ENCODE measurements around the gene PTPRA. TPM values are rescaled to one million over a fixed set of nuclear protein-coding genes. Genes with fewer than 3 reads are reported as not detected.

Gene PTPRA
- total and polyA plus RNA-seq, 2 of the 13 experiments (the other 11 are each of a cell fraction or from before 2014, with no cell fraction given) = 47.2 to 127 TPM

DNA sequence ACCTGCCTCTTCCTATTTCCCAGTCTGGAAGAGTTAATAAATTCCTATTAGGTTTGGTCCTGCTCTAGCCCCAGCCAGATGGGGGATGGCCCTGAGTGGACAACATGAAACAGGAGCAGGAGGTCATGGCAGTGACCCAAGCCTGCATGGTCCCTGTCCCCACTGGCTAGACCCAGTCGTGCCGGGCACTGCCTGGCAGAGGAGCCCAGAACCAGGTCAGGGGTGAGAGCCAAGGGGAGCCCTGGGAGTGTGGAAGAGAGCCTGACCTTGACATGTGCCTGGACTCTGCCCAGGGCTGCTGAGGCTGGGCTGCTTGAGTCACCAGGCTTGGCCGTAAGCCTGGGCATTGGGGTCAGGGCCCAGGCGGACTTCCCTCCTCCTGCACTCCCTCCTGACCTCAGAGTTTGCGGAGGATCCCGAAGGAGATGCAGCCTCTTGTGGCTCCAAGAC is 207.7 kb downstream of the PTPRA start (continued):
- TF ChIP-seq ZNF326 (CRISPR knock-in tag; IDR thresholded peaks at IDR 0.05; ENCODE audit: borderline replicate concordance) (no peak), ZNF343 (CRISPR knock-in tag; IDR thresholded peaks at IDR 0.05) (no peak), ZFP1 (CRISPR knock-in tag; IDR thresholded peaks at IDR 0.05) (no peak), TARDBP (CRISPR knock-in tag; IDR thresholded peaks at IDR 0.05) (0 out of 2 replicates have a peak, but pooled peaks have one; percentile 39), ZNF672 (CRISPR knock-in tag; IDR thresholded peaks at IDR 0.05) (no peak), ZNF605 (CRISPR knock-in tag; IDR thresholded peaks at IDR 0.05) (no peak), ZNF773 (CRISPR knock-in tag; IDR thresholded peaks at IDR 0.05; ENCODE audit: borderline replicate concordance) (no peak), JUN (CRISPR knock-in tag; IDR thresholded peaks at IDR 0.05) (no peak), REXO4 (CRISPR knock-in tag; IDR thresholded peaks at IDR 0.05; ENCODE audit: borderline replicate concordance) (no peak), ZNF383 (CRISPR knock-in tag; IDR thresholded peaks at IDR 0.05; ENCODE audit: borderline replicate concordance) (no peak), ZNF737 (CRISPR knock-in tag; IDR thresholded peaks at IDR 0.05; ENCODE audit: borderline replicate concordance) (no peak), FOXK2 (IDR thresholded peaks at IDR 0.05) (no peak), HNRNPH1 (optimal IDR thresholded peaks at IDR 0.05; ENCODE audit: low read depth, low read length) (no peak), ZC3H4 (CRISPR knock-in tag; IDR thresholded peaks at IDR 0.05; ENCODE audit: borderline replicate concordance) (no peak), HDAC2 (CRISPR knock-in tag; IDR thresholded peaks at IDR 0.05) (no peak), MTA1 (CRISPR knock-in tag; IDR thresholded peaks at IDR 0.05; ENCODE audit: borderline replicate concordance) (peak; percentile 65; the same call in 1 of the 2 replicates), STAT5B (CRISPR knock-in tag; IDR thresholded peaks at IDR 0.05) (no peak), YEATS2 (CRISPR knock-in tag; IDR thresholded peaks at IDR 0.05; ENCODE audit: borderline replicate concordance) (no peak), BRCA1 (CRISPR knock-in tag; IDR thresholded peaks at IDR 0.05) (no peak), ZNF776 (CRISPR knock-in tag; IDR thresholded peaks at IDR 0.05) (0 out of 2 replicates have a peak, but pooled peaks have one; percentile 44), MED13 (CRISPR knock-in tag; IDR thresholded peaks at IDR 0.05) (no peak)
- TF ChIP-seq, protein P1, sequence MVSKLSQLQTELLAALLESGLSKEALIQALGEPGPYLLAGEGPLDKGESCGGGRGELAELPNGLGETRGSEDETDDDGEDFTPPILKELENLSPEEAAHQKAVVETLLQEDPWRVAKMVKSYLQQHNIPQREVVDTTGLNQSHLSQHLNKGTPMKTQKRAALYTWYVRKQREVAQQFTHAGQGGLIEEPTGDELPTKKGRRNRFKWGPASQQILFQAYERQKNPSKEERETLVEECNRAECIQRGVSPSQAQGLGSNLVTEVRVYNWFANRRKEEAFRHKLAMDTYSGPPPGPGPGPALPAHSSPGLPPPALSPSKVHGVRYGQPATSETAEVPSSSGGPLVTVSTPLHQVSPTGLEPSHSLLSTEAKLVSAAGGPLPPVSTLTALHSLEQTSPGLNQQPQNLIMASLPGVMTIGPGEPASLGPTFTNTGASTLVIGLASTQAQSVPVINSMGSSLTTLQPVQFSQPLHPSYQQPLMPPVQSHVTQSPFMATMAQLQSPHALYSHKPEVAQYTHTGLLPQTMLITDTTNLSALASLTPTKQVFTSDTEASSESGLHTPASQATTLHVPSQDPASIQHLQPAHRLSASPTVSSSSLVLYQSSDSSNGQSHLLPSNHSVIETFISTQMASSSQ (IDR thresholded peaks at IDR 0.05; ENCODE audit: low read depth) = no peak
- TF ChIP-seq, protein P1 (CRISPR knock-in tag; IDR thresholded peaks at IDR 0.05; ENCODE audit: borderline replicate concordance) = no peak
- TF ChIP-seq, protein P2, sequence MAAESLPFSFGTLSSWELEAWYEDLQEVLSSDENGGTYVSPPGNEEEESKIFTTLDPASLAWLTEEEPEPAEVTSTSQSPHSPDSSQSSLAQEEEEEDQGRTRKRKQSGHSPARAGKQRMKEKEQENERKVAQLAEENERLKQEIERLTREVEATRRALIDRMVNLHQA (CRISPR knock-in tag; IDR thresholded peaks at IDR 0.05) = no peak
- TF ChIP-seq, protein P3, sequence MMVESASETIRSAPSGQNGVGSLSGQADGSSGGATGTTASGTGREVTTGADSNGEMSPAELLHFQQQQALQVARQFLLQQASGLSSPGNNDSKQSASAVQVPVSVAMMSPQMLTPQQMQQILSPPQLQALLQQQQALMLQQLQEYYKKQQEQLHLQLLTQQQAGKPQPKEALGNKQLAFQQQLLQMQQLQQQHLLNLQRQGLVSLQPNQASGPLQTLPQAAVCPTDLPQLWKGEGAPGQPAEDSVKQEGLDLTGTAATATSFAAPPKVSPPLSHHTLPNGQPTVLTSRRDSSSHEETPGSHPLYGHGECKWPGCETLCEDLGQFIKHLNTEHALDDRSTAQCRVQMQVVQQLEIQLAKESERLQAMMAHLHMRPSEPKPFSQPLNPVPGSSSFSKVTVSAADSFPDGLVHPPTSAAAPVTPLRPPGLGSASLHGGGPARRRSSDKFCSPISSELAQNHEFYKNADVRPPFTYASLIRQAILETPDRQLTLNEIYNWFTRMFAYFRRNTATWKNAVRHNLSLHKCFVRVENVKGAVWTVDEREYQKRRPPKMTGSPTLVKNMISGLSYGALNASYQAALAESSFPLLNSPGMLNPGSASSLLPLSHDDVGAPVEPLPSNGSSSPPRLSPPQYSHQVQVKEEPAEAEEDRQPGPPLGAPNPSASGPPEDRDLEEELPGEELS (CRISPR knock-in tag; IDR thresholded peaks at IDR 0.05) = no peak; the same call in 1 of the 2 replicates
- TF ChIP-seq, protein P4, sequence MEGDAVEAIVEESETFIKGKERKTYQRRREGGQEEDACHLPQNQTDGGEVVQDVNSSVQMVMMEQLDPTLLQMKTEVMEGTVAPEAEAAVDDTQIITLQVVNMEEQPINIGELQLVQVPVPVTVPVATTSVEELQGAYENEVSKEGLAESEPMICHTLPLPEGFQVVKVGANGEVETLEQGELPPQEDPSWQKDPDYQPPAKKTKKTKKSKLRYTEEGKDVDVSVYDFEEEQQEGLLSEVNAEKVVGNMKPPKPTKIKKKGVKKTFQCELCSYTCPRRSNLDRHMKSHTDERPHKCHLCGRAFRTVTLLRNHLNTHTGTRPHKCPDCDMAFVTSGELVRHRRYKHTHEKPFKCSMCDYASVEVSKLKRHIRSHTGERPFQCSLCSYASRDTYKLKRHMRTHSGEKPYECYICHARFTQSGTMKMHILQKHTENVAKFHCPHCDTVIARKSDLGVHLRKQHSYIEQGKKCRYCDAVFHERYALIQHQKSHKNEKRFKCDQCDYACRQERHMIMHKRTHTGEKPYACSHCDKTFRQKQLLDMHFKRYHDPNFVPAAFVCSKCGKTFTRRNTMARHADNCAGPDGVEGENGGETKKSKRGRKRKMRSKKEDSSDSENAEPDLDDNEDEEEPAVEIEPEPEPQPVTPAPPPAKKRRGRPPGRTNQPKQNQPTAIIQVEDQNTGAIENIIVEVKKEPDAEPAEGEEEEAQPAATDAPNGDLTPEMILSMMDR (CRISPR knock-in tag; IDR thresholded peaks at IDR 0.05) = no peak
